ENCODE results near the gene RAB11FIP4.

RAB11FIP4 gene

DNA sequence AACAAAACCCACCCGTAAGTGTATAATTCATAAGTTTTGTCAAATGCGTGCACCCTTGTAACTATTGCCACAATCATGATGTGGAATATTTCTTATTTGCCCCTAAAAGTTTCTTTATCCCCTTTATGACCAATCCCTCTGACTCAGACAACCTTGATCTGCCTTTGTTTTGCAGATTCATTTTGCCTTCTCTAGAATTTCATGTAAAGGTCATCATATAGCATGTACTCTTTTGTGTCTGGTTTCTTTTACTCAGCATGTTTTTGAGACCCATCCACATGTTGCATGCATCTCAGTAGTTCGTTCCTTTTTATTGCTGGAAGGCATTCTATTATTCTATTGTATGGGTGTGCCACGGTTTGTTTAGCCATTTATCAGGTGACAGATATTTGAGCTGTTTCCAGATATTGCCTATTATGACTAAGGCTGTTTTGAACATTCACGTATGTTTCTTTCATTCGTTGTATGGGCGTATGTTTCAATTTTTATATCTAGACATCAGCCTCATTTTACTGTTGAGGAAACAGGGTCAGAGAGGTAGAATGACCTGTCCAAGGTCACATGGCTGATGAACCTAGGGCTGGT lies 192.4 kb downstream of the RAB11FIP4 start:
- DNase-seq (ENCODE audit: low read depth) = no peak
- H3K4me3 ChIP-seq (ENCODE audit: low read depth, low read length) = no peak overlapping the region
- TF ChIP-seq, protein P1, sequence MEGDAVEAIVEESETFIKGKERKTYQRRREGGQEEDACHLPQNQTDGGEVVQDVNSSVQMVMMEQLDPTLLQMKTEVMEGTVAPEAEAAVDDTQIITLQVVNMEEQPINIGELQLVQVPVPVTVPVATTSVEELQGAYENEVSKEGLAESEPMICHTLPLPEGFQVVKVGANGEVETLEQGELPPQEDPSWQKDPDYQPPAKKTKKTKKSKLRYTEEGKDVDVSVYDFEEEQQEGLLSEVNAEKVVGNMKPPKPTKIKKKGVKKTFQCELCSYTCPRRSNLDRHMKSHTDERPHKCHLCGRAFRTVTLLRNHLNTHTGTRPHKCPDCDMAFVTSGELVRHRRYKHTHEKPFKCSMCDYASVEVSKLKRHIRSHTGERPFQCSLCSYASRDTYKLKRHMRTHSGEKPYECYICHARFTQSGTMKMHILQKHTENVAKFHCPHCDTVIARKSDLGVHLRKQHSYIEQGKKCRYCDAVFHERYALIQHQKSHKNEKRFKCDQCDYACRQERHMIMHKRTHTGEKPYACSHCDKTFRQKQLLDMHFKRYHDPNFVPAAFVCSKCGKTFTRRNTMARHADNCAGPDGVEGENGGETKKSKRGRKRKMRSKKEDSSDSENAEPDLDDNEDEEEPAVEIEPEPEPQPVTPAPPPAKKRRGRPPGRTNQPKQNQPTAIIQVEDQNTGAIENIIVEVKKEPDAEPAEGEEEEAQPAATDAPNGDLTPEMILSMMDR (IDR thresholded peaks at IDR 0.05; ENCODE audit: low read depth, low read length, missing control alignments) = no peak

GRCh38 chr17:31584438-31585279 lies 193.2 kb downstream of the RAB11FIP4 start:
- DNase-seq (ENCODE audit: low read depth) = no peak
- TF ChIP-seq, protein P1 (IDR thresholded peaks at IDR 0.05; ENCODE audit: low read depth, low read length, missing control alignments) = no peak
- no peak overlapping the region for H3K4me3 ChIP-seq (ENCODE audit: low read depth, low read length)

- TF ChIP-seq, protein P1 (IDR thresholded peaks at IDR 0.05; ENCODE audit: low read depth, low read length, missing control alignments) = no peak
Measured at GRCh38 chr17:31585280-31585630, 193.8 kb downstream of the RAB11FIP4 start.

DNA sequence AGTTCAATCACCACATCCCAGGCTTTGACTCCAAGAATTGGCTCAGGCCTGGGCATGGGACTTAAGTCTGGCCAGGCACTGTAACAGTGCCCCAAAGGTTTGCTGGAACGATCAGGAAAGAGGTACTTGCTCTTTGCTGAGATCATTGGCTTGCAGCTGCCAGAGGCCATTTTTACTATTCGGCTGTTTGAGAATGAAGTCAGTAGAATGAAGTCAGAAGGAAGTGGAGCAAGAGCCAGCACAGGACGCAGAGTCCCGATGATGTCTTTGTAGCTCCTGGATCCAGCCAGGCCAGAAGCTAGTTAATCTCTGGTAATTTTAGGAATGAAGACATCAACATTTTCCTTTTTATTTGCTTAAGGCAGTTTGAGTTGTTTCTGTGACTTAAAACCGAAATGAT lies 195.5 kb downstream of the RAB11FIP4 start:
- no peak overlapping the region for H3K4me3 ChIP-seq (ENCODE audit: low read depth, low read length)
- TF ChIP-seq, protein P1 (IDR thresholded peaks at IDR 0.05; ENCODE audit: low read depth, low read length, missing control alignments) = no peak
- DNase-seq (ENCODE audit: low read depth) = no peak

More at GRCh38 chr17:31585280-31585630, 193.8 kb downstream of the RAB11FIP4 start:
- DNase-seq (ENCODE audit: low read depth) = no peak
- no peak overlapping the region for H3K4me3 ChIP-seq (ENCODE audit: low read depth, low read length)

DNA sequence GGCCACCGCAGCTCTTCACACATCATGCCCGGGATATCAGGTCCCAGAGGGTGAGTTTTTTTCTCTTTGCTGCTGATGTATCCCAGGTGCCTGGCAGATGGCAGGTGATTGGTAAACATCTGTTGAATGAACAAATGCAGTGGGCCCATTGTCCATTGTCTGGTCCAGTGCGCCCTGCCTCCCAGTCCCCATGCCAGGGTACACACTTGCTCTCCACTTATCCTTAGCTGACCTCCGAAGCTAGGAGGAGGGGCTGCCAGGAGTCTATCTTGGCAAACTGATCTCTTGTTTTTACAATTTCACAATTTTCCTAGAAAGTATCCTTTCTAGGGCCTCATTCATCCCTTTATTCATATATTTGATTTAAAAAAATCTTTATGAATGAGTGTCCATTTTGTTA lies 196.0 kb downstream of the RAB11FIP4 start:
- no peak overlapping the region for H3K4me3 ChIP-seq (ENCODE audit: low read depth, low read length)
- TF ChIP-seq, protein P1 (IDR thresholded peaks at IDR 0.05; ENCODE audit: low read depth, low read length, missing control alignments) = no peak
- DNase-seq (ENCODE audit: low read depth) = no peak
